HG03342 (cell line): ENCODE results near the gene SPATA32.

Source experiments
- ATAC-seq: cut with Tn5 transposase; IDR thresholded peaks from one replicate; pipeline ENCODE4 v1.9.1; 2021; ENCODE audit warnings: mild to moderate bottlenecking, moderate library complexity; ENCODE audit not compliant: unreplicated experiment

Gene SPATA32

DNA sequence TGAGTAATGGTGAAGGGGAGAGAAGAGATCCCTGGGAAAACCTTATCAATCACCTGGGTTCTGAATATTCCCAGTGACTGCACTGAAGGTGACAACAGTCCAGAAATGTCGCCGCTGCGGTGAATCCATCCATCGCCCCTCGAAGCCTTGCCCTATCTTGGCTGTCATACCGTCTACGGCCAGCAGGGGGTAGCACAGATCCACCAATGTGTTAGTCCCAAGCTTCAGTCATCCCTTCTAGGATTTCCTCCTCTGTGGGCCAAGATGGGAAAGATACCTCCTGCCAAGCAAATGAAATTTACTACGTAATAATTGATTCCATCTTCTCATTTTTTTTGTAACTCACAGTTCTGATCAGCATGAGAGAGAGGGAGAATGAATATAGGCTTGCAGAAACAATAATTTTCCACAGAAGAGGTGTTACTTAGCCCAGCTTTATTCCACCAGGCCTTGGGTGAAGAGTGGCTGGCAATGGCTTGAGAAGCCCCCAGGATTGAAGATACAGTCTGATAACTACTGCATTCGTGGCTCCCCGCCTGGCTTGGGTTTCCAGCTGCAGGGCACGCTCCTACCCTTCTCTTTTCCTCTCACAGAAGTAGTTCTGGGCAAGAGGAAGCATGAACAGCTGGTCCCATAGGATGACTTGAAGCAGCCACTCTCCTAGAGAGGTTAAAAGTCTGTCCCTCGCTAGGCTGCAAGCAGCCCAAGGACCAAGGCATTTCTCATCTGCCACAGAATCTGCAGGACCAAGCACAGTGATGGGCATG lies 42.8 kb downstream of the SPATA32 start:
- no peak for ATAC-seq
